Fibroblast of gingiva (primary cell): ENCODE results near the gene MAT2A.
"Not testable (repeated sequence)": the region's sequence is repeated elsewhere in the genome, so short reads cannot be mapped to it uniquely, and the experiment has no call there.

Experiments used
- DNase-seq: peaks from one replicate; pipeline ENCODE4 v3.0.0-alpha.2; 2011; ENCODE audit warnings: low read depth

The MAT2A gene

DNA sequence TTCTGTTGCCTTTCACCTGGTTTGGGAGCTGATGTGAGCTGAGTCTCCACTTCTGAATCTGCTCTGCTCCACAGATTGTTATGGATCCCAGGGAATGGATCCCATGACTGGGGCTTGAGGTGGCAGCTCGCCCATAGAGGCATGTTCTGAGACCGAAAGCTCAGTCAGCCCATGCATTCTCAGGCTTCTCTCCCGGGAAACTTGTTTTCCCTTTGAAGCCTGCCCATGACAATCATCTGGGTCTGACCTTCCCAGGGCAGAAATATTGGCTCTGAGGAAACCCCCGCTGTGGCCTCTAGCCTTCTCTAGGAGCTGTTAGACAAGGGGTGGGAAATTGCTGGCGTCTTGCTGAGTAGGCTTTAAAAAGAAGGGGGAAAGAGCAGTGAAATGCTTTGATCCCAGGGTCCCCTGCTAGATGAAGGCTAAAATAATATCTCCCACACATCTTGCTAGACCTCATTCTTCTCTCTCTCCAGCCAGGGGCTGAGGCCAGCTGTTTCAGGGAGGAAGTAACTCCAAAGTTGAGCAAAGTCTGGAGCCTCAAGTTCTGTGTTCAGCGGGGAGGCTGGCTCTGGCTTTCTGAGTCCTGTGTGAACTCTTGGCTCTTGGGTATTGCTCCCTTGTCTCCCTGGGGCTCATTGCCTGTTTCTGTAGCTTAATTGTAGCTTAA, 40.4 kb downstream of the MAT2A start:
- no peak for DNase-seq

GRCh38 chr2:85580206-85580605, 41.2 kb downstream of the MAT2A start:
- no peak for DNase-seq

DNA sequence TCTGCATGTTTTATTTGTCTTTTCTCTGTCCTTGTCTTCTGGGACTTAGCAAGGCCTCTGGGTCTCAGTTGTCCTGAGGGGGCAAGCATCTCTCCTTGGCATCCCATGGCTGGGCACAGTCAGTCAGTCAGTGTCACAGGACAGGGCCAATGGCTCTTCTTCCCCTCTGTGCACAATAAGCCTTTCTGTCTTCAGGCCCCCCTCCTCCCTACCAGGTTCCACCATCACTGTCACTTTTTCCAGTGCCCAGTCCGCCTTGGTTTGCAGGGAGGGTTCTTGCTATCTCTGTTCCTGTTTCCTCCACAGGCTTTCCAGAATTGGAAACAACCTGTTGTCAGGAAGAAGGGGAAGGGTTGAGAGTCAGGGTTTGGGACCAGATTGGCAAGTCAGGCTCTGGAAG, 43.5 kb downstream of the MAT2A start:
- DNase-seq, result no peak

DNA sequence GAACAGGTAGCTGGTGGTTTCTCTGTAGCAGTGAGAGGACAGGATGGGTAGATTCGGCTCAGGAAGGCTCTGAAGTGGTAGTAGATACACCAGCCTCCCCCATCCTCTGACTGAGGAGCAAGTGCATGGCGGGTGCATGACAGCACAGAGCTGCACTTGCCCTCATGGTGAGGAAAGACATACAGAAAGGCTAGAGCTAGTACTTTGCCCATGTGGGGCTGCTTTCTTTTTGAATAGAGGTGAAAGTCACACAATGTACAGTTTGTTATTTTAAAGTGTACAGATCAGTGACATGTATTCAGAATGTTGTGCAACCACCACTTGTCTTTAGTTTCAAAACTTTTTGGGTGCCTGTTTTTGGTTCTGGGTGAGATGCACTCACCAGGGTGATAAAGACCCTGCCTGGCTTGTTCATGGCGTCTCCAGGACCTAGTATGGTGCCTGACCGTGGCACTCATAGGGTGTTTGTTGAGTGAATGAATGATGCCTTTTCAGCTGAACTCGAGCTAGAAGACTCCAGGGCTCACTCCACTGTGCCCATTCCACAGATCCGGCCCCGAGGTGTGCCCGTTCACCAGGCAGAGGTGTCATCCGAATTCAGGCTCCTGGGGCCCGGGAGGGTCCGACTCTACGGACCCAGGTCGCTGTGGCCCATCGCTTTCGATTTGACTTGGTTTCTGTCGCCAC, 44.8 kb downstream of the MAT2A start:
- DNase-seq, result peak; percentile 14

- DNase-seq, result peak; percentile 26
Measured at GRCh38 chr2:85584354-85584856, 45.4 kb downstream of the MAT2A start, which contains the start of gene VAMP5. TSS of gene VAMP5 (plus strand) at chr2:85584431. CDS start at chr2:85584491, 60 bp downstream.

DNA sequence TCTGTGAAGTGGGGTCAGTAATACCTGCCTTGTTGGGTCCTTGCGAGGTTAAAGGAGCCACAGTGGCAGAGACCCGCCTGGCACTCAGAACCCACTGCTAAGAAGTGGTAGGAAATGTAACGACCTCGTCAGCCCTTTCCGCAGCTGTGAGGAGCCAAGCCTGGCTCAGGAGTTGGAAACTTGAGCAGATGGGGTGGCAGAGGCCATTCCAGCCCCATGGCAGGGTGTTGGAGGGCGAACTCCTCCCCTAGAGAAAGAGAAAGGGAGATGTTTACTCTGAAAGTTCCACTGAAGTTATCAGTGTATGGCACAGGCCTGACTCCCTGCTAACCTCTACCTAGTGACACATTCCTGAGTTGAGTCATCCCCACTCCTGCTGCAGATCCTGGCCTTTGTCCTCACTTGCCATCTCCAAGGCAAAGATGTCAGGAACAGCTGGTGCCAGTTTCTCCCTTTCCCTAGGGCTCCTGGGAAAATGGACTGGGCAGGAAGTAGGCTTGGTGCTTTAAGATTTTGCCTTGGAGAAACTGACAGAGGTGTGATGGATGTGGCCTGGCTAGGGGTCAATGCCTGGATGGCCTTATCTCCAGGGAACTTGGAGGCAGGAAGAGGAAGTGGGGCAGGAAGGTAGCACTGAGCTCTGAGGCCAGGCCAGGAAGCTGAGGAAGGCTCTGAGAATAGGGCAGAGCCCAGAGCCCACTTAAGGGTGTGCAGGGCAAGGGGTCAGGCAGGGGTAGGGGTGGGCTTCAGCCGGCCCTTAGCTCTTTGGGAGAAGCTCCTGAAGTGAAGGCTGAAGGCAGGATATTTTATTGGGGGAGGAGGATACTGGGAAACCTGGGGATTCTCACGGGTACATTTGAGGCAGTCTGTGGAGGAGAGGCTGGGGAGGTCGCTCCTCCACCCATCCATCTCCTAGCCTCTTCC, 46.2 kb downstream of the MAT2A start:
- DNase-seq, result peak; percentile 49

DNA sequence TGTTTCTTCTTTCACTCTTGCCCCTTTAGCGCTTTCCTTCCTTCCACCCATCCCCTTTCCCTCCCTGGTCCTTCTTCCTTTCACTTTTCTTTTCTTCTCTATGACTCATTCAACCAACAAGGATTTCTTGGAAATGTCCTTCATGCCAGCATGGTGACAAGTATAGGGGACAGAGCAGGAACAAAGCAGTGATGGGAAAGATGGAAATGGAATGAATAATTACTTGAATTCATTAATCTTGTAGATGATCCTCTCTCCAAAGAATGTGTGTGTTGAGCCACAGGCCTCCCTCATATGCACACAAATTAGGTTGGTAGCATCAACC, 46.8 kb downstream of the MAT2A start:
- peak; percentile 32 for DNase-seq

- no peak for DNase-seq
Measured at GRCh38 chr2:85588236-85588635, 49.3 kb downstream of the MAT2A start.

DNA sequence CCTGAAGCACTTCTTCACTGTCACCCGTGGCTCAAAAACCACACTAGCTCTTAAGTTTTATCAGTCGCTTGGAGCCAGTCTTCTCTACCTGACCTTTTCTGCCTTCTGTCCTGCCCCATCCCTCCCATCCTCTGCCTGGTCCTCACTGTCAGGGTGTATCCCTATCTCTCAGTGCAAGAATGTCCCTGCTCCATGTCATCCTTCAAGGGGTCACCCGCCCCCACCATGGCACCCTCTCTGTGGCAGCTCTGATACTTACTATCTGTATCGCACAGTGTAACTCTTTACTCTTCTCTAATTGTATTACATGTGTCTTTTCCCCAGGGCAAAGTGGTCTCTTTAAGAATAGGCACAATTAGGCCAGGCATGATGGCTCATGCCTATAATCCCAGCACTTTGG, 49.7 kb downstream of the MAT2A start:
- no peak for DNase-seq

DNA sequence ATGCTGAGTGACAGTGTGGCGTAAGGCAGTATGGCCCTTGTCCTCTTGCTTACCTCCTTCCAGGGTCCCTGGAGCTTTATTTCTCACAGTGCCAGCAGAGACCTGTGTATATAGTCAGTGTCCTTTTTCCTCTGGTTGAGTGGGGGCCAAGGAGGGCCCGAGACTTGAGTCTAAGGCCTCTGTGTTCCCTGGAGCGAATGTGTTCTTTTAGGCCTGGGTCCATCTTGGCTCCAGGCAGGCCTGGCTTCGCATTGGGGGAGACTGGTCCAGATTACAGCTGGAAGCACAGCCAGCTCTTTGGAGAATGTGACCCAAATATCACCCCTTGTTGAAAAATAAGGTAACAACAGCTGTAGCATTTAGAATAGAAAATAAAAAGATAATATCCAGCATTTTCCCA, 50.2 kb downstream of the MAT2A start:
- no peak for DNase-seq

- peak; percentile 79 for DNase-seq
Measured at GRCh38 chr2:85589982-85590791, 51.2 kb downstream of the MAT2A start.

- DNase-seq, result no peak
Measured at GRCh38 chr2:85590950-85591349, 52.0 kb downstream of the MAT2A start.

- no peak for DNase-seq
Measured at GRCh38 chr2:85591563-85591962, 52.6 kb downstream of the MAT2A start.

DNA sequence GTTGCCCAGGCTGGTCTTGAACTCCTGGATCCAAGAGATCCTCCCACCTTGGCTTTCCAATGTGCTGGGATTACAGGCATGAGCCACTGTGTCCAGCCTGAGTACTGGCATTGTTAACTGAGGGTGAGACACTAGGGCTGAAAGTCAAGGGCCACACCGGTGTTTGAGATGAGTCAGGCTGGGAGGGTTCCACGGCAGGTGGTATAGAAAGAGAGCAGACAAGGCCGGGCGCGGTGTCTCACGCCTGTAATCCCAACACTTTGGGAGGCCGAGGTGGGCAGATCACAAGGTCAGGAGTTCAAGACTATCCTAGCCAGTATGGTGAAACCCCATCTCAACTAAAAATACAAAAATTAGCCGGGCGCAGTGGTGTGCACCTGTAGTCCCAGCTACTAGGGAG, 53.3 kb downstream of the MAT2A start:
- not testable (repeated sequence) for DNase-seq

- no peak for DNase-seq
Measured at GRCh38 chr2:85593023-85593422, 54.1 kb downstream of the MAT2A start.
